Uterus (tissue), 2 donors: ENCODE measurements around the gene SPATA31E1.
"Not testable (repeated sequence)": the region's sequence is repeated elsewhere in the genome, so short reads cannot be mapped to it uniquely, and the experiment has no call there.

ENCODE experiments used
- CTCF ChIP-seq, 4 experiments: fragments of 200-600 bp in 2 of 4; fragments of 450-650 bp in 2 of 4; sonication (generic) in 2 of 4; IDR thresholded peaks; one replicate each; pipeline ENCODE4 v1.5.1; 2016 to 2019; ENCODE audit warnings: antibody characterized with exemption in 4 of 4, mild to moderate bottlenecking in 2 of 4, moderate library complexity in 1 of 4
- POLR2A ChIP-seq, 2 donors: fragments of 450-650 bp; IDR thresholded peaks; one replicate each; pipeline ENCODE4 v1.6.1; 2016; ENCODE audit warnings: antibody characterized with exemption in 2 of 2, mild to moderate bottlenecking in 1 of 2, moderate library complexity in 1 of 2

- not testable (repeated sequence) for TF ChIP-seq CTCF, POLR2A (IDR thresholded peaks at IDR 0.05)
Observed at GRCh38 chr9:87919013-87919412, 36.3 kb downstream of the SPATA31E1 start.
